ENCODE measurements around the gene LIFR.
"Not testable (repeated sequence)": the region's sequence is repeated elsewhere in the genome, so short reads cannot be mapped to it uniquely, and the experiment has no call there.

Gene LIFR

DNA sequence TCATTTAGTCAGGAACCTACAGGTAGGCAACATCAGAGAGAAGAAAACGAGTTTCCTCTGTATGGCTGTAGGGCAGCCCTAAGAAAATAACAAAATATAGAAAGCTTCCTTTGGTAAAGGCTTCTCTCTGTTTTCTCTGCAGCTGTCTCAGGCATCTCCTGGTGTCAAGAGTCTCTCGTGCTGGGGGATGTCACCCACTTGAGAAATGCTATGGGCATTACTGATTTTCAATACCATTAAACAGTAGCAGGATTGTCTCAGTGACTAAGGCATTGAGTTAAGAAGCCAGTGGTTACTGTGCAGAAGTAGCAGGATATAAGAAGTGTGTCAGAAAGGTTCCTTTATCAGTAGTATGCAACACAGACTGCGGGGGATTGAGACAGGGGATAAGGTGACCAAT lies 32.4 kb downstream of the LIFR start:
- no peak for DNase-seq (ENCODE audit: low read depth, low spot score)

DNA sequence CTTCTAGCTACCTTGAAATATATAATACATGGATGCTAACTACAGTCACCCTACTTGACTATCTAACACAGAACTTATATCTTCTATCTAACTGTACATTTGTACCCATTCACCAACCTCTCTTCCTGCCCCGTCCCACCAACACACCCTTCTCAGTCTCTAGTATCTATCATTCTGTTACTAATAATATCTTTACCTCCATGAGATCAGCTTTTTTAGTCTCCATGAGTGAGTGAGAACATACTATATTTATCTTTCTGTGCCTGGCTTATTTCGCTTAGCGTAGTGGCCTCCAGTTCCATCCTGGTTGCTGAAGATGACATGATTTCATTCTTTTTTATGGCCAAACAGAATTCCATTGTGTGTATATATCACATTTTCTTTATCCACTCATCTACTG lies 37.0 kb downstream of the LIFR start:
- no peak for DNase-seq (ENCODE audit: low read depth, low spot score)

DNA sequence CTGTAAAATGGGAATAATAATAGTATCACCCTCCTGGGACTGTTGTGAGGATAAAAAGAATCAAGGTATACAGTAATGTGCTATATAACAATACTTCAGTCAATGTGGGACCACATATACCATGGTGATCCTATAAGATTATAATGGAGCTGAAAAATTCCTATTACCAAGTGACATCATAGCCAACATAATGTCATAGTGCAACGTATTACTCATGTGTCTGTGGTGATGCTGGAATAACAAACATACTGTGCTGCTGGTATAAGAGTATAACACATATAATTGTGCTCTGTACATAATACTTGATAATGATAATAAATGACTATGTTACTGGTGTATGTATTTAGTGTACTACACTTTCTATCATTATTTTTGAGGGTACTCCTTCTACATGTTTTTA lies 38.1 kb downstream of the LIFR start:
- no peak for DNase-seq (ENCODE audit: low read depth, low spot score)

DNA sequence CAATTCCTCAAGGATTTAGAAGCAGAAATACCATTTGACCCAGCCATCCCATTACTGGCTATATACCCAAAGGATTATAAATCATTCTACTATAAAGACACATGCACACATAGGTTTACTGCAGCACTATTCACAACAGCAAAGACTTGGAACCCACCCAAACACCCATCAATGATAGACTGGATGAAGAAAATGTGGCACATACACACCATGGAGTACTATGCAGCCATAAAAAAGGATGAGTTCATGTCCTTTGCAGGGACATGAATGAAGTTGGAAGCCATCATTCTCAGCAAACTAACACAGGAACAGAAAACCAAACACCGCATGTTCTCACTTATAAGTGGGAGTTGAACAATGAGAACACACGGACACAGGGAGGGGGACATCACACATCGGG lies 39.8 kb downstream of the LIFR start:
- DNase-seq (ENCODE audit: low read depth, low spot score) = not testable (repeated sequence)

DNA sequence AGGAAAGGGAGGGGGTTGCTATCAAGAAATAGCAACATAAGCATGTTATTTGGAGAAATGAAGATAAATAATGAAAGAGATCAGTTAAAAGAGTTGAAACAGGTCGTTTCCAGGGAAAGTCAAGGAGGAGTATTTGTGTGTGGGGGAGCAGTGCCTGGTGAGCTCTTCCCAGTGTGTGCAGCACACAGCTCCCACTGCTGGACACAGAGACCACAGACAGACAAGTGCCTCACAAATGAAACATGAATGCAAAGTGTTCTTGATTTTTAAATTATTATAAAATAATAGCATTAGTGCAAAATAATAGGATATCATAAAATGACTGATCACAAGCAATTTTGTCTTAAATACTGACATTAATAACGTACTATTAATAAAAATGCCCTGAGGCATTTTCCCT lies 40.8 kb downstream of the LIFR start:
- peak; percentile 32 for DNase-seq (ENCODE audit: low read depth, low spot score)

DNA sequence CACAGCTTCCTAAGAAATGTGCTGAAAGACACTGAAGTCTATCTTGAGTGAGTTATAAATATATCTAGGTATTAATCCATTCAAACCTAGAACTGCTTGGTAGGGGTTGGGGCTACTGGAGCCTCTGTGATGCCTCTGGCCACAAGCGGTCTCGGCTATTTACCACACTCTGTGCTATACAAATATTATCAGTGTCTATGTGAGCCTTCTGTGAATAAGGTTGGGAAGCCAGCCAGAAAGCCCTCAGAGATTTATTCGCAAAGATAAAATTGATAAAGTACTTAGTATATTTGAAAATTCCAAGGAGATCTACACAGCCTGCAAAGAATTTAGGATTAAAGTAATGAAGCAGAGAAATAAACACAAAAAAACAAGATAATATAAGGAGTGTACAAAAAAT lies 41.4 kb downstream of the LIFR start:
- DNase-seq (ENCODE audit: low read depth, low spot score) = no peak

DNA sequence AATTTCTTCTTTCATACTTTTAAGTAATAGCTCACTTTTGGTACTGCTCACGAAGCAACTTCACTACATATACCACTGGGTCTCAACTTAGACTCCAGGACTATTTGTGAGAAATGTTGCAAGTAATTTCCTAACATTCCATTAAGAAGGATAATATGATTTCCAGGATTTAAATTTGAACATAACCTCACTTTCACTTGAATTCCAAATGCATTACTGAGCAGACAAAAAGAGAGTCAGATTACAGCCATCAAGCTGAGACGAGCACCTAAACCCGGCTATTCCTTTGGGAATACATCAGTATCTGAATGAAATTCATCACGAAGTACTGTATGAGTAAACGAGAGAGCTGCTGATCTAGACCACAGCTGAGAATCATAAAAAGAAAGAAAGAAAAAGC lies 47.3 kb downstream of the LIFR start:
- DNase-seq (ENCODE audit: low read depth, low spot score) = peak; percentile 61

DNA sequence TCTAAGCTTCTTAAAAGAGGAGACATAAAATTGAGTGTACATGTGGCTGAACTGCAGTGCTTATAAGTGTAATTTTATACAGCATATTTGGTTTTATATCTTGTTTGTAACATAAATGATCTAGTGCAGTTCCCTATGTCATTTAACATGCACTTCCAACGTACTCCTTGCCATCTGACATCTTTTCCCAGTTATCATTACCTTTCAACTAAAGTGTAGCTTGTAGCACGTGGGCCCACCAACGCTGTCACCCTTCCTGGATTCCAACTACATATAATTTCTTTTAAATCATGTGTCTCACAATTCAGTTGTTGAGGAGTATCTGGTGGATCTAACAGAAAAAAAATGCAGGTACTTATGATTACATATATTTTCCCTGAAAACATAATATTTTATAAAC lies 50.1 kb downstream of the LIFR start:
- no peak for DNase-seq (ENCODE audit: low read depth, low spot score)

DNA sequence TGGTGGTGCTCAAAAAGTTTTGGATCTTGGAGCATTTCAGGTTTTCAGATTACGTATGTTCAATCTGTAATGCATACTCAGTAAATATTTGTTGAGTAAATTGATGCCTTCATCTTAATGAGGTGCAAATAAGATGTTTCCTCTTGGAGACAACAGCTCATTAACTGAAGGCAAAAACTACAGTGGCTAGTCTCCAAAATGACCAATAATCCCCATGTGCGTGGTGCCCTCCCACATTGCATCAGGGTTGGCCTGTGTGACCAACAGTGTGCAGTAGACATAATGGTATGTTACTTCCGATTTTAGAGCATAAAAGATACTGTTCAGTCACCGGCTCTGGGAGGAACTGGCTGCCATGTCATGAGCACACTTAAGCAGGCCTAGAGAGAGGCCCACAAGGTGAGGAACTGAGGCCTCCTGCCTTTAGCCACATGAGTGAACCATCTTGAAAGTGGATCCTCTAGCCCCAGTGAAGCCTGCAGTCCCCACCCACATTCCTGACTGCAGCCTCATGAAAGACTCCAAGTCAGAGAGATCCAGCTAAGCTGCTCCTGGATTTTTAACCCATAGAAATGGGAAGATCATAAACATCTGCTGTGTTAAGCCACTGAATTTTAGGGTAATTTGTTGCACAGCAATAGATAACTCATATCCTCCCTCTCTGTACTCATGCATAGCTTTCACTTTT lies 55.7 kb downstream of the LIFR start:
- peak; percentile 37 for DNase-seq (ENCODE audit: low read depth, low spot score)

DNA sequence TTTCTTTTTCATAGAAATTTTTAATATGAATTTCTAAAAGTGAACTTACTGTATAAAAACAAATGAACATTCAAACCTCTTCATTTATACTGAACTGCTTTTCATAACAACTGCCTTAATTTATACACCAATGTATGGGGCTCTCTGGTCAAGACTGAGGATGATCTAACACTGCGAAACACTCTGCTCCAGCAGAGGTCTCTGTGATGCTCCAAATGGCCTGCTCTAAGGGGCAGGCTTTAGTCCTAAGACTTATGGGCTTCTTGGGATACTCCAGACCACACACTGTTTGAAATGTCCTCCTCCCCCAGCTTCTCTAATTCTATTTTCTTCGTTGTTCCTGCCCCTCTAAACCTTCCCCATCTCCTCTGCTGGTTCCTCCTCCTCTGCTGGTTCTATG lies 58.5 kb downstream of the LIFR start:
- DNase-seq (ENCODE audit: low read depth, low spot score) = peak; percentile 17

DNA sequence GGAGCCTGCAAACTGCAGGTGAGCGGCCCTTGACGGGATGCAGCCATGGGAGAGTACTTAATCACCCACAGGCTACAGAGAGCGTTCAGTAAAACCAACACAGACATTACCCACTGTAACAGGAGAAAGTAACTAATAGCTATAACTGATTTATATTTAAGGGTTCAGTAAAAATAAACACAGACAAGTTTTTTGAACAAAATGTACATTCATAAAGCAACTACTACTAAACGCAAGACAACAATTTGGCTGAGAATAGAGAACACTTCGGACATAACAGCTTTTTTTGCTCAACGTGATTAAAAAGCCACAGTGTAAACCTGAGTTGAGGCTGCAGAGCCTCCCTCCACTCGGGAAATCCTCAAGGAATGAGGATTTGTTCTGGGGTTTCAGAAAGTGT lies 61.7 kb downstream of the LIFR start:
- DNase-seq (ENCODE audit: low read depth, low spot score) = no peak

DNA sequence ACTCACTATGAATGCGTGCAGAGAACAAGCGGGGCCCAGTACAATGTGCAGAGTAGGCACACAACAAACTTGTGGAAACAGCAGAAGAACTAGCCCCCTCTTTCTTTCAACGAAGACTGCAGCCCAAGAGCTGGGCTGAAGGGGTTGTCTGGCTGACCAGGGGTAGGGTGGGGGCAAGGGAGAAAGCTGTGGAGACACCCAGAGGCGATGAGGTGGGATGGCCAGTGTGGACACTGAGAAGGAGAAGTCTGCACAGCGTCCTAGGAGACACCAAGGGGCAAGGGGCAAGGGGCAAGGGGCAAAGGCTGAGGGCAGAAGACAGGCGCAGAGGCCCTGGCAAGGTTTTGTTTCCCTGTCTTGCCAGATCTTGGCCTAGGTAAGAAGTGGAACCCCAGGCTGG lies 62.3 kb downstream of the LIFR start:
- DNase-seq (ENCODE audit: low read depth, low spot score) = no peak

DNA sequence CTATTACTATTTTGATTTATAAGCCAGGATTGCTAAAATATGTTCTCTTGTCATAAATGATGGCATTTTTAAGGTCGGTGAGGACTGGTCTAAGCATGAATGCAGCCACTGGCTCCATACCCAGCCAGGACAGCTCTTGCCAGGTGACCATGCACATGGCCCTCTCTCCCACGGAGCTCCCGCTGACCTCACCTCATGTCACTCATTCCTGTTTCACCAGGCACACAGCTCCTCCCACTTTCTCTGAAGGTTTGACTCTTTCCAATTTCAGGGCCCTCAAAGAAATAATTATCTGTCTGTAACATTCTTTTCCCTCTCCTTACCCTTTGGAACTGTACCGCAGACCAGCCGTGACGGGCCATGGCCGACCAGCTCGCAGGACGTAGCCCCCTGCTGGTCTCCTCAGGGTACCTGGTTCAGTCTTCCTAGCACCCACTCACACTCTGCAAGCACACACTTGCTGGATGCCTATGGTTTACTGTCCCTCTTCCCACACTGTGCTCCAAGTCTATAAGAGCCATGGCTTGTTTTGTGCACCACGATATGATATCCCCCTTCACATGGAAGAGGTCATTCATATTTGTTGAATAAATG lies 72.5 kb downstream of the LIFR start:
- DNase-seq (ENCODE audit: low read depth, low spot score) = no peak

DNA sequence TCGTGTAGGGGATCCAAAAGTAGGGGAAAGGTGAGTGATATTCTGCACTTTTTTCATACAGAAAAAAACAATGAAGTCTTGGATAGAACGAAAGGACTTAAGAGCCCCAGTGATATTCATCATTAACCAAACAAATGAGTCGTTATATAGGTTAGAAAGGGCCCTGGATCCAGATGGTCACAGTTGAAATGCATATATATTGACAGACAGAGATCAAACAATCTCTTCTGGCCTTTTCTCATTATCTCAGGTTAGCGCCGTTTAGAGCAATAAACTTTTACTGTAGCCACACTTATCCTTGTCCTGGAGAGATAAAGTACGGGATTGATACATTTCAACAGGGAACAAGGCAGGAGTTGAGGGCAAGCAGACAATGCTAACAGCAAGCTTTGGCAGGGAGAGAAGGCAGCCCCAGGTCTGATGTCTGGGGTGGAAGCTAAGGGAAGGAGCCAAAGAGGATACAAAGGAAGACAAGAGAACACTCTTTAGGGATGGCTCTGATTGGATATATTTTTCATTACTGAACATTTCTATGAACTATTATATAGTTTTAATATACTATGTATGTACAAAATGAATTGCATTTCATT lies 77.0 kb downstream of the LIFR start:
- no peak for DNase-seq (ENCODE audit: low read depth, low spot score)

DNA sequence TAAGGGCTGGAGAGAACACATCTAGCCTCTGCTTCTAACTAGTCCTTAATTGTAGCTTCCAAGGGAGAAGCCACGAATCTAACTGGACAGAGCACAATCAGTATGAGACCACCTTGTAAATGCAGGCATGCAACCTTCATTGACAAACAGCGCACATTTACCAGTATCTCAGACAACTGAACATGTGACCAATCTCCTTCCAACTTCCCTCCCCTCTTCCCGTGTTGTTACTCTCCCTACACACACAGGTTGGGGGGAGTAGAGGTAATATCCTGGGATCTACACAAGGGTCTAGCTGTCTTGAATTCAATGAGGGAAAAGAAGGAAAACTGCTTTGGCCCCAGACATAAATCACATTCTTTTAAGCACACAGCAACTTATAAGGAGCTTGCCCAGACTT lies 77.6 kb downstream of the LIFR start:
- no peak for DNase-seq (ENCODE audit: low read depth, low spot score)

DNA sequence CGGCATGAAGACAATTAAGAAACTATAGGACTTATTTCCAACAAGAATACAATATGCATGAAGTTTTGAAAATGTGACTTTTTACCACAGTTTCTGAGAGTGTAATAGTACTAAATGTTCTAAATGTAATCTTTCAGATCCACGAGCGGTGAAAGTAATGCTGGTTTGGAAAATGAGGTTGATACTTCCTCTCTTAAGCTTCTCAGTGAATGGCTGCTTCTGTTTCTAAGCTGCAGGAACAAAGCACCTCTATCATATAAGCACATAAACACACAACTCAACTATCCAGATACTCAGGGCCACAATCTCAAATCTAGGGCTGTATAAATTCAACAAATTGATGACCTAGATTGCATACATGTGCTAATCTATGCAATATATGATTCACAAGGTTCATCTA lies 78.3 kb downstream of the LIFR start:
- DNase-seq (ENCODE audit: low read depth, low spot score) = no peak

DNA sequence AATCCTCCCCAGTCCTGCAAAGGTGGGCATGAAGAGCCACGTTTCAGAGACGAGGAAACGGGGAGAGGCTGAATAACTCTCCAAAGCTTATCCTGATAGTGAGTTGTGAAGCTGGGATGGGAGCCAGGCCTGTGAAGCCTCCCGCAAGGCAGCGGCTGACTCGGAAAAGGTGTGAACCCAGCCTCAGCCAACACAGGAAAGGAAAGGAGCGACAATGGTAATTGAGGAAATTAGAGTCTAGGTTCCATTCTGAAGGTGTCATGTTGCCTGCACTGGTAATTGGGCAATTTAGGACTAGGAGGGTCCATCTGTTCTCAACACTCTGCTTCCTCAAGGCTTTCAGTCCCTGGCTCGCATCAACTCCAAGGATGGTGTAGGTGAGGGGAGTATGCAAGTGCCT lies 83.4 kb downstream of the LIFR start:
- DNase-seq (ENCODE audit: low read depth, low spot score) = peak; percentile 23

DNA sequence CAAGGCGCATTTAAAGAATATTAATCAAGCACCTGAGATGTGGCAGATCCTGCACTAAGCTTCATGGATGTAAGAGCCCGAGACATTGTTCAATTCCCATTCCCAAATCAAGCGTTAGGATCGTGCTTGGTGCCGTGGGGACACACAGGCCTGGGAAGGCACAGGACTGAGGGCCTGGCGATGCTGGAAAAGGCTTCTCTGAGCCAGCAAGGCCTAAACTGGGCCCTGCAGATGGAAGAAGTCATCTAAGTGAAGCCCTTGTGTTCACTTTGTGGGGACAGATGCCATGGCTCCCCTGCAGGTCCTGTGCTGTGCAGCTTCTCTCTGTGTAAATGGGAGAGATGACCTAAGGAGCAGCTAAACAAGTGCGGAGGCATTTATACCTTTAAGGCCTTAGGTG lies 83.9 kb downstream of the LIFR start:
- DNase-seq (ENCODE audit: low read depth, low spot score) = no peak

DNA sequence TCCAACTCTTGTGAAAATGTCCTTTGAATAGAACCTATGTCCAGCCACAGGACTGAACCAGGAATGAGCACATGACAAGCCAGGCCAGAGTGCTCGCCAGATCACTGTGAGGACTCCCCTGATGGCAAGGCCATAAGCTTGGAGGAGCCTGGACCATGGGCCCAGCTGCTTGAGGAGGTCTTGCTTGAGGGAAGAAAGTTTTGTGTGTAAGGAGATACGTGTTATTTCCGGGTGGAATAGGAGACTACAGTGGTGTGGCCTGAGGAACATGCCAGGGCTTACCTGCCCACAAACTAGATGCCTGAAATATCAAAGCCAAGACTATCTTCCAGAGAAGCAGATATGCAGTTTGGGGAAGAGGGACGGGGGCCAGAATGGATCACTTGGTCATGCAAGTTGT lies 84.7 kb downstream of the LIFR start:
- no peak for DNase-seq (ENCODE audit: low read depth, low spot score)

DNA sequence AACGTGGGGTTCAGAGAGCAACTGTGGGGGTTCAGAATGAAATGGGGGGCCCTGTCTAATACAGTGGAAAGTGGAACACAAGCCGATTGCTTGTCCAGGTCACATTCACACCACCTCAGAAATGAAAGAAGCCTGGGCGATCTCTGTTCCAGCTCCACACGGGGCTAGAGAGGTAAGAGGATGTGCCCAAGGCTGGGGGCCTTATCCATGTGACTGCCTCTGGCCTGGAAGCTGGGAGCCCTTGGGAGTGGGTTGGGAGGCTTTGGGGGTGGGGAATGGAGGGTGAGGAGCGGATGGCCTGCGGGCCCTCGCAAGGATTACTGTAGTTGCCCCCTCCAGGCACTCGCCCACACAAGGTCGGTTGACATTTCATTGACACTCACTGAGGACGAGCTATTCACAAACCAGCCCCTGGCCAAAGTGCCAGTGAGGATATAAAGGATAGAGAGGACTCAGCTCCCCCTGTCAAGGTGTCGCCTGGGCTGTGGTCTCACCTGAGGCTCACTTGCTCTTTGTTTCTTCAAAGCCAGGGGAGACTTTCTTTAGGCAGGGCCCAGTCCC lies 86.7 kb downstream of the LIFR start:
- DNase-seq (ENCODE audit: low read depth, low spot score) = no peak

DNA sequence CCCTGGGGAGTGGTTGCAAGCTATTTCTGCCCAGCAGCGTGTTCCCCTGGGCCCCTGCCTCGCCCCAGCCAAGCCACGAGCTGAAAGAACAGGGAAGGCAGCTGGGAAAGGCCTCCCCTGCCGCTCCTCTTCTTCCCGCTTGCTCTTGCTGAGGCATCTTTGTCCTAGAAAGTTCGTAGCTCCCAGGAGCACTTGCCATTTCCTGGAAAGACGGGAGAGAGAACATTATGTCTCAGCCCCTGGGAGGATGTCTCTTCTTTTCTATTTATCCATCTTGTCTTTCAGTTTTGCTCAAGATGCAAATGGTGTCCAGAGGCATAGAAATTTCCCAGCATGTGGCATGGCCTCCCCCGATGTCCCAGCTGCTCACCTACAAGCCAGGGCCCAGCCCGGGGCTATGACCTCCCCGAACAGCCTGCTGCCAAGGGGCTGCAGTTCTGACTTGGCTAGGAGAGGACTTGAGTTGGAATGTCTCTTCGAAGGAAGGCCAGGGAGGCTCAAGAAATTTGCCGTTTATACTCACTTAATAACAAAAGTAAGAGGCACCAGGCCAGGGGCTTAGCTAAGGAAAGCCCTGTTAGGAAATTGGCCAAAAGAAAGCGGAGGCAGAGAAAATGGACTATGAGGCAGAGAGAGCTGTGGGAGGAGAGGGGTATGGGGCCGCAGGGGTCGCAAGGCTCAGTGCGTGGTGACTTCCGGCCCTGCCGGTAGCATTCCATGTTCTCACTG lies 87.3 kb downstream of the LIFR start:
- peak; percentile 28 for DNase-seq (ENCODE audit: low read depth, low spot score)

DNA sequence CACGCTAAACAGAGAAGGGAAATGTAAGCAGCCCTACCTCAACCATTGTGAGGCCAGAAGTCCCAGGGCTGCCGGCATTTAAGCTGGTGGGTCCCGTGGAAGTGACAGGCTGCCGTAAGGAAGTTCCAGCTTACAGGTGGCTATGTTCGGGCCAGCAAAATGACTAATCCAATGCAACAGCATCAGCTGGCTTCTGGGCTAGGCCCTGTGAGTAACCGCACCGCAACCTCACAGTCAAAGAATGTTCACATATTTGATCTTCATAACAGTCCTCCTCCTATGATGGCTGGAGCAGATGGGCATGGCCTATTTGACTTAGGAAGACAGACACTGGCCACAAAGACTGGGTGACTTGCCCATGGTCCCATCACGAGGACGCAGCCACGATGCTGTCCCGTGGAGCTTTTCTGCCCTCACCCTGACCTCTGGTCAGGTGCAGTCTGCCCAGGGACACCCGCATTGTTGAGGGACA lies 88.2 kb downstream of the LIFR start:
- peak; percentile 93 for DNase-seq (ENCODE audit: low read depth, low spot score)
